Measurements from ENCODE around the gene NDUFB2.
"Not testable (repeated sequence)": the region's sequence is repeated elsewhere in the genome, so short reads cannot be mapped to it uniquely, and the experiment has no call there.

NDUFB2 gene

DNA sequence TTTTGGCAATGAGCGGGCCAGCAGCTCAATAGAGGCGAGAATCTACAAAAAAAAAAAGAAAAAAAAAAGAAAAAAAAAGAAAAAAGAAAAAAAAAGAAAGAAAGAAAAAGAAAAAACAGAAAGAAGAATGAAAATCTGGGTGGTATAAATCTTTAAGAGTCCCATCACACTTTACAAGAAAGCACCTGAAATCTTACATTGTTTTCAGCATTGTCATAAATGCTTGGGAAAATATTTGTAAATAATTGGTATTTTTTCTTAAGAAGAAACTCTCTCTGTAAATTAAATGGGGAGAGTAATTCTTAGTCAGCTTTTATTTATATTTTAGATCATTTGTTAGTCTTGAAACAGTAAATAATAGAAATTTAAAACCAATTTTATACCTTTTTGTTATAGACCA, 38.2 kb downstream of the NDUFB2 start:
- Histone ChIP-seq H3K9me3 (no peaks in the 10 kb centered on the region), H3K4me1 (ENCODE audit: control insufficient read depth in 1 of 2, insufficient read depth in 1 of 2, low read depth in 1 of 2, low read length in 1 of 2) (no peaks in the 10 kb centered on the region), H3K36me3 (peaks cover 50% of the 10 kb centered on the region), H3K4me3 (ENCODE audit: low read depth in 1 of 2, low read length in 1 of 2) (no peak overlapping the region), H3K27me3 (no peaks in the 10 kb centered on the region), H3K27ac (no peak overlapping the region)
- no peak for TF ChIP-seq CTCF (IDR thresholded peaks at IDR 0.05)

GRCh38 chr7:140738280-140738679, 41.8 kb downstream of the NDUFB2 start:
- no peak for TF ChIP-seq CTCF (IDR thresholded peaks at IDR 0.05)
- Histone ChIP-seq H3K4me1 (ENCODE audit: control insufficient read depth in 1 of 2, insufficient read depth in 1 of 2, low read depth in 1 of 2, low read length in 1 of 2) (no peaks in the 10 kb centered on the region), H3K36me3 (peaks cover 43% of the 10 kb centered on the region), H3K4me3 (ENCODE audit: low read depth in 1 of 2, low read length in 1 of 2) (no peak overlapping the region), H3K27me3 (no peaks in the 10 kb centered on the region), H3K9me3 (no peaks in the 10 kb centered on the region), H3K27ac (no peak overlapping the region)

GRCh38 chr7:140743255-140743654, 46.7 kb downstream of the NDUFB2 start:
- H3K27ac ChIP-seq; H3K27me3 ChIP-seq; H3K9me3 ChIP-seq; H3K4me3 ChIP-seq (ENCODE audit: low read depth in 1 of 2, low read length in 1 of 2); H3K4me1 ChIP-seq (ENCODE audit: control insufficient read depth in 1 of 2, insufficient read depth in 1 of 2, low read depth in 1 of 2, low read length in 1 of 2): not testable (repeated sequence)
- H3K36me3 ChIP-seq, result peaks cover 39% of the 10 kb centered on the region

DNA sequence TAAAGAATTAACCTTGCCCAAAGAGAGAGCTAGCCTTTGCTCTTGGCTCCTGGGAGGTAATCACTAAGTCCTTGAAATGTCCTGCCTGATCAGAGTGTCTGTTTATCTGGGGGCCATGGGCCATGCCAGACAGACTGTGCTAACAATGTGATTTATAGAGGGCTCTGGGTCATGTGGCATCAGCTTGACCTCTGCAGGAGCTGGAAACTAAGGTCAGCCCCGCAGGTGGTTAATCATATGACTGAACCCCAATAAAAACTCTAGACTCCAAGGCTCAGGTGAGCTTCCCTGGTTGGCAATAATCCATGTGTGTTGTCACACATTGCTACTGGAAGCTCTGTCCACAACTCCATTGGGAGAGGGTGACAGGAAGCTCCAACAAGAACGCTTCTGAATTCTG, 47.5 kb downstream of the NDUFB2 start:
- no peak overlapping the region for H3K4me3 ChIP-seq (ENCODE audit: low read depth in 1 of 2, low read length in 1 of 2)
- no peaks in the 10 kb centered on the region for H3K4me1 ChIP-seq (ENCODE audit: control insufficient read depth in 1 of 2, insufficient read depth in 1 of 2, low read depth in 1 of 2, low read length in 1 of 2)

DNA sequence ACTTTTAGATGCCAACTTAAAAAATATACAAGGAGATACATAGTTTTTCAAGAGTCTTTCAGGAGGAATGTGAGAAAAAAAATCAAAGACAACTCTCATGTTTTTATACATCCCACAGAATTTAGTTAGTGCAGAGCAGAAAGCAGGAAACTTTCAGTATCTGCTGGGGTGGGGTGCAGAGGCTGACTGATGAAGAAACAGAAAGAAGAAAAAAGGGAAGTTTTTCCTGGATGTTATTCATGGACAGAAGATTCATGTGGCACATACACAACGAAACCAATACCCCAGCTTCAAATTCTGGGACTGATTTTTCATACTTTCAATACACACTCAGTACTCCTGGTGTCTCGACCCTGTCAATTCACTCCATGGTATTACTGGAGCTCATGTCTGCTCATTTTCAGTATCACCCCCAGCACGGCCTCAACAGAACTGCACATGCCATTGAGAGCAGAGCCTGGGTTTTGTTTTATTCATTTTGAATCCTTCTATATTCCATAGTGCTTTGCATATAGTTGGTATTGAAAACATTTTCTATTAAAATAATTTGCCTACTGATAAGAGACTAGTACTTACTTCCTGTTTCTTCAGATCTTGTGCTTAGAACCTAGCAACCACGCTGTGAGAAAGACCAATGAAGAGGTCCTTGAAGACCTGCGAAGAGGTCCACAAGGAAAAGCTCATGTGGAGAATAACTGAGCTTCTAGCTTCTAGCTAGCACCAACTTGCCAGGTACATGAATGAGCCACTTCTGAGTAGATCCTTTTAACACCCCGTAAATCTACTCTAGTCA, 49.0 kb downstream of the NDUFB2 start:
- Histone ChIP-seq H3K27me3 (no peaks in the 10 kb centered on the region), H3K36me3 (peaks cover 41% of the 10 kb centered on the region), H3K27ac (no peak overlapping the region), H3K4me3 (ENCODE audit: low read depth in 1 of 2, low read length in 1 of 2) (no peak overlapping the region), H3K4me1 (ENCODE audit: control insufficient read depth in 1 of 2, insufficient read depth in 1 of 2, low read depth in 1 of 2, low read length in 1 of 2) (no peaks in the 10 kb centered on the region), H3K9me3 (no peaks in the 10 kb centered on the region)
- no peak for TF ChIP-seq CTCF (IDR thresholded peaks at IDR 0.05)

More for the DNA sequence above, 47.5 kb downstream of the NDUFB2 start:
- TF ChIP-seq CTCF (IDR thresholded peaks at IDR 0.05), result no peak
- Histone ChIP-seq H3K9me3 (no peaks in the 10 kb centered on the region), H3K27ac (no peak overlapping the region), H3K36me3 (peaks cover 39% of the 10 kb centered on the region), H3K27me3 (no peaks in the 10 kb centered on the region)

GRCh38 chr7:140746751-140747150, 50.2 kb downstream of the NDUFB2 start:
- TF ChIP-seq CTCF (IDR thresholded peaks at IDR 0.05), result no peak
- no peaks in the 10 kb centered on the region for H3K9me3 ChIP-seq
- no peak overlapping the region for H3K4me3 ChIP-seq (ENCODE audit: low read depth in 1 of 2, low read length in 1 of 2)
- no peaks in the 10 kb centered on the region for H3K4me1 ChIP-seq (ENCODE audit: control insufficient read depth in 1 of 2, insufficient read depth in 1 of 2, low read depth in 1 of 2, low read length in 1 of 2)
- H3K27me3 ChIP-seq, result no peaks in the 10 kb centered on the region
- peaks cover 44% of the 10 kb centered on the region for H3K36me3 ChIP-seq
- no peak overlapping the region for H3K27ac ChIP-seq

All from neutrophil (primary cell).